Smooth muscle cell (in vitro differentiated cells): Measurements from ENCODE around the gene FOCAD. TPM values are rescaled to one million over a fixed set of nuclear protein-coding genes. Genes with fewer than 3 reads are reported as not detected.

Experiments used
- DNase-seq: peaks from one replicate; lab custom pipeline; 2025; ENCODE audit not compliant: unreplicated experiment; lab: John Stamatoyannopoulos, UW
- H2AFZ ChIP-seq: fragments of 200-600 bp; sonication (generic); 2 replicates; pipeline ENCODE4 v1.6.0; 2016; ENCODE audit warnings: antibody characterized with exemption, low read depth, mild to moderate bottlenecking
- H3F3A ChIP-seq: fragments of 200-600 bp; sonication (generic); 2 replicates; pipeline ENCODE4 v1.6.0; 2017; ENCODE audit warnings: antibody characterized with exemption, low read depth
- H3K27ac ChIP-seq: fragments of 200-600 bp; sonication (generic); 2 replicates; pipeline ENCODE4 v1.5.1; 2016; ENCODE audit warnings: low read depth, mild to moderate bottlenecking
- H3K27me3 ChIP-seq: fragments of 200-600 bp; sonication (generic); 2 replicates; pipeline ENCODE4 v1.6.1; 2016; ENCODE audit warnings: low read depth, mild to moderate bottlenecking
- H3K36me3 ChIP-seq: fragments of 200-600 bp; sonication (generic); 2 replicates; pipeline ENCODE4 v1.5.1; 2016; ENCODE audit warnings: low read depth
- H3K4me1 ChIP-seq: fragments of 200-600 bp; sonication (generic); 2 replicates; pipeline ENCODE4 v1.5.1; 2016; ENCODE audit warnings: low read depth
- H3K4me2 ChIP-seq: fragments of 200-600 bp; sonication (generic); 2 replicates; pipeline ENCODE4 v1.6.0; 2016; ENCODE audit warnings: mild to moderate bottlenecking
- H3K4me3 ChIP-seq: fragments of 200-600 bp; sonication (generic); 2 replicates; pipeline ENCODE4 v1.5.1; 2016; ENCODE audit warnings: mild to moderate bottlenecking
- H3K79me2 ChIP-seq: fragments of 200-600 bp; sonication (generic); 2 replicates; pipeline ENCODE4 v1.6.0; 2016; ENCODE audit warnings: low read depth, mild to moderate bottlenecking
- H3K9ac ChIP-seq: fragments of 200-600 bp; sonication (generic); 2 replicates; pipeline ENCODE4 v1.6.0; 2016; ENCODE audit warnings: low read depth
- H3K9me3 ChIP-seq: fragments of 200-600 bp; sonication (generic); replicated peaks from 2 replicates; pipeline ENCODE4 v1.5.1; 2016; ENCODE audit warnings: low read depth
- H4K20me1 ChIP-seq: fragments of 200-600 bp; sonication (generic); 2 replicates; pipeline ENCODE4 v1.6.0; 2016; ENCODE audit warnings: low read depth
- WGBS: methylation state at CpG from one replicate; pipeline ENCODE4 v1.1.7; 2016; ENCODE audit warnings: low lambda C conversion rate; 5-methylcytosine and 5-hydroxymethylcytosine counted together
- polyA plus RNA-seq: library from polyadenylated mRNA; unstranded; fragments of >200 nt; fragmentation: Nextera tagmentation; extraction: Ambion mirVana; gene quantifications from 2 replicates; pipeline ENCODE4 v1.2.1, GENCODE V29; 2016
- total RNA-seq: library from RNA; depleted of rRNA; stranded (reverse); fragments of >200 nt; gene quantifications from 2 replicates; pipeline ENCODE4 v1.2.3, GENCODE V29; 2014
- TF ChIP-seq, protein P1 (sequence below): fragments of 200-600 bp; sonication (generic); IDR thresholded peaks from 2 replicates; pipeline ENCODE4 v1.5.1; 2017; ENCODE audit warnings: borderline replicate concordance, mild to moderate bottlenecking, antibody characterized with exemption; ENCODE audit not compliant: insufficient read depth, poor library complexity, severe bottlenecking

The FOCAD gene
- total and polyA plus RNA-seq, 2 experiments from 2014 or later, result 31.0 to 106 TPM

DNA sequence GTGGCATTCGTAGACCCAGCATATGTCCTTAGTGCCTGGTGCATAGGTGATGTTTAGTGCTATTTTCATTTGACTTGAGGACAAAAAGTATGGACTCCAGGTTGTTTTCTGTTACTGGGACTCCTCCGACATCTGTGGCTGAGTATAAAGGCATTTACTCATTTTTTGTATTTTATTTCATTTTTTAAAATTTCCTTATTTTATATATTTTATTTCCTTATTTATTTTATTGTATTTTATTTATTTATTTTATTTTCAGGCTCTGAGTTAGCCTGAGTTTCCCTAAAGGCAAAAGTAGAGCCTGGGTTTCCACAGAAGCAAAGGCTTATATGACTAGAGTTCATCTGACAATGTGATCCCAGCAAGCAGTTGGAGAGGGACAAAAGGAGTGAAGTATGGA is 91.6 kb downstream of the FOCAD start:
- Histone ChIP-seq H2AFZ (no peak overlapping the region), H3K4me2 (no peak overlapping the region), H3K79me2 (peaks cover 6% of the 10 kb centered on the region), H3F3A (no peaks in the 10 kb centered on the region), H3K27me3 (no peaks in the 10 kb centered on the region), H3K9me3 (no peaks in the 10 kb centered on the region), H4K20me1 (peaks cover 3% of the 10 kb centered on the region), H3K27ac (no peak overlapping the region), H3K36me3 (peaks cover 5% of the 10 kb centered on the region), H3K9ac (no peak overlapping the region), H3K4me1 (no peaks in the 10 kb centered on the region), H3K4me3 (no peak overlapping the region)
- WGBS, result 95% methylated on average over 2 of the region's 2 CpGs
- TF ChIP-seq, protein P1, sequence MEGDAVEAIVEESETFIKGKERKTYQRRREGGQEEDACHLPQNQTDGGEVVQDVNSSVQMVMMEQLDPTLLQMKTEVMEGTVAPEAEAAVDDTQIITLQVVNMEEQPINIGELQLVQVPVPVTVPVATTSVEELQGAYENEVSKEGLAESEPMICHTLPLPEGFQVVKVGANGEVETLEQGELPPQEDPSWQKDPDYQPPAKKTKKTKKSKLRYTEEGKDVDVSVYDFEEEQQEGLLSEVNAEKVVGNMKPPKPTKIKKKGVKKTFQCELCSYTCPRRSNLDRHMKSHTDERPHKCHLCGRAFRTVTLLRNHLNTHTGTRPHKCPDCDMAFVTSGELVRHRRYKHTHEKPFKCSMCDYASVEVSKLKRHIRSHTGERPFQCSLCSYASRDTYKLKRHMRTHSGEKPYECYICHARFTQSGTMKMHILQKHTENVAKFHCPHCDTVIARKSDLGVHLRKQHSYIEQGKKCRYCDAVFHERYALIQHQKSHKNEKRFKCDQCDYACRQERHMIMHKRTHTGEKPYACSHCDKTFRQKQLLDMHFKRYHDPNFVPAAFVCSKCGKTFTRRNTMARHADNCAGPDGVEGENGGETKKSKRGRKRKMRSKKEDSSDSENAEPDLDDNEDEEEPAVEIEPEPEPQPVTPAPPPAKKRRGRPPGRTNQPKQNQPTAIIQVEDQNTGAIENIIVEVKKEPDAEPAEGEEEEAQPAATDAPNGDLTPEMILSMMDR, result no peak
- no peak for DNase-seq

DNA sequence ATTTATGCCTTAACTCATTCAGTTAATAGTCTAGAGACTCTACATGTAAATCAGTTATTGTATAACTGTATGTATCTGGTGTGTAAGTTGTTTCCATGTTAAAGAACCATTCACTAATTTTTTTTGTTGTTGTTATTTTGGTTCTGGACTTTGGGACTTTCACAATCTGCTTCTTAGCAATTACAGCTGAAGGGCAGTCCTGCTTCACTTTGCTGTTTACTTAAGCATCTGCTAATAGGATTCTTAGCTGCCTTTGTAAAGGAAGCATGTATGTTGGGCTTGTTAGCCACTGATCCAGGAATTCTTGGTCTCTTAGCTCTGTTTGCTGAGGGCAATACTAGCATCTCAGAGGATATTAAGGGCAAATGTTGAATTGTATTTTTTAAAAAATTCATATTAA is 97.0 kb downstream of the FOCAD start:
- Histone ChIP-seq H3F3A (no peaks in the 10 kb centered on the region), H3K4me3 (no peak overlapping the region), H3K4me1 (peaks cover 26% of the 10 kb centered on the region), H2AFZ (no peak overlapping the region), H4K20me1 (peaks cover 7% of the 10 kb centered on the region), H3K36me3 (peaks cover 3% of the 10 kb centered on the region), H3K27ac (no peak overlapping the region), H3K27me3 (no peaks in the 10 kb centered on the region), H3K9me3 (no peaks in the 10 kb centered on the region), H3K9ac (no peak overlapping the region), H3K4me2 (no peak overlapping the region), H3K79me2 (peaks cover 6% of the 10 kb centered on the region)
- TF ChIP-seq, protein P1, result no peak
- no peak for DNase-seq

DNA sequence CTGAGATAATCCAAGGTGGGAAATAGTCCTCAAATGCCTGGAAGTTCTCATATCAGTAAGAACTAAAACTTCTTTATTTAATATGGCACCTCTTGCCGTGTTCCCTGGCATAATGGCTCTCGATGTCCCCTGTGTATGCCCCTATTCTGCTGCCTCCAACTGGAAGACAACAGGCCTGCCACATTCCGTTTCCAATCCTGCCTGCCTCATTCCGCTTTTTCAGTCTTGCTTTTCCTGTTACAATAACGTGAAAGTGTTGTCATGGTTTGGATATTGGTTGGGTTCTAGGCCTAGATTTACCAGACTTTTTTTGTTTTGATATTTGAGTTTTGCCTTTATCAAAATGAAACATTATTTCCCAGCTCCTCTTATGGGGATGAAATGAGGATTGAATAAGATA is 98.2 kb downstream of the FOCAD start:
- Histone ChIP-seq H3K4me3 (no peak overlapping the region), H3K9ac (no peak overlapping the region), H3F3A (no peaks in the 10 kb centered on the region), H3K4me2 (no peak overlapping the region), H2AFZ (no peak overlapping the region), H3K79me2 (peaks cover 2% of the 10 kb centered on the region), H3K4me1 (peaks cover 26% of the 10 kb centered on the region), H4K20me1 (peaks cover 8% of the 10 kb centered on the region), H3K36me3 (peaks cover 3% of the 10 kb centered on the region), H3K27me3 (no peaks in the 10 kb centered on the region), H3K9me3 (no peaks in the 10 kb centered on the region), H3K27ac (no peak overlapping the region)
- TF ChIP-seq, protein P1, result no peak
- DNase-seq, result no peak
- 90% methylated on average over 5 of the region's 5 CpGs for WGBS
